ENCODE measurements around the gene DNAH7. TPM values are rescaled to one million over a fixed set of nuclear protein-coding genes. Genes with fewer than 3 reads are reported as not detected.

DNAH7 gene
- total and polyA plus RNA-seq, 2 of the 8 experiments (the other 6 are each of a cell fraction or from before 2014, with no cell fraction given) = 0.07 to 0.08 TPM

DNA sequence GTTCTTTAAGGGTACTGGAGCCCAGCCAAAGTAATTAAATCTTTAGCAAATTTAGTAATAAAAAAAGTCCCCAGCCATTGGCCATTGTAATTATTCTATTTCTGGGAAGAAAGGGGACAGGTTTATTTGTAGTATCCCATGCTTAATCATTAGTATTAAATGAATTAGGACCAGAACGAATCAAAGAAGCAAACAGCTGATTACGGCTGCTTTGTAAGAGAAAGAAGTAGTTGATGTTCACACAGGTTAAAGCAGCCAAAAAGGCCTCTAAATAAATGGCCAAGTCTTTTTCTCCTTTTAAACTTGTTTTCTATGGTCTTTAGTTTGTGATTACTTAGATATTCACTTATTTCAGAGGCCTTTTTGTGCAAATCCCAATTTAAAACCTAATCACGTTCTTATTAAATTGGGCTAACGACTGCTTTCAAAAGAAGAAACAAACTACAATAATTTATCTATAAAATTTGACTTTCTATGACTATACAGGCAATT, 48.6 kb upstream of the DNAH7 start (continued):
- TF ChIP-seq TAF1 (IDR thresholded peaks at IDR 0.05; ENCODE audit: low read depth, low read length) = no peak
- TF ChIP-seq MAX (IDR thresholded peaks at IDR 0.05) = no peak
